Upper lobe of right lung (tissue), 1 donor: ENCODE measurements around the gene FOSL1. TPM values are rescaled to one million over a fixed set of nuclear protein-coding genes. Genes with fewer than 3 reads are reported as not detected.

Source experiments
- ATAC-seq: fragments of 200-7000 bp; cut with Tn5 transposase; one replicate; pipeline ENCODE4 v1.9.1; 2020; ENCODE audit warnings: mild to moderate bottlenecking, moderate library complexity
- DNase-seq: peaks from one replicate; pipeline ENCODE4 v3.0.0-alpha.2; 2020
- H3K27ac ChIP-seq: fragments of 200-600 bp; one replicate; pipeline ENCODE4 v1.8.0; 2022
- H3K27me3 ChIP-seq: fragments of 200-600 bp; one replicate; pipeline ENCODE4 v1.8.0; 2022; ENCODE audit warnings: mild to moderate bottlenecking
- H3K36me3 ChIP-seq: fragments of 200-600 bp; one replicate; pipeline ENCODE4 v1.8.0; 2022
- H3K4me1 ChIP-seq: fragments of 200-600 bp; one replicate; pipeline ENCODE4 v1.8.0; 2022
- H3K4me3 ChIP-seq: fragments of 200-600 bp; one replicate; pipeline ENCODE4 v1.8.0; 2022; ENCODE audit warnings: mild to moderate bottlenecking
- H3K9me3 ChIP-seq: fragments of 200-600 bp; one replicate; pipeline ENCODE4 v1.8.0; 2022
- CTCF ChIP-seq: fragments of 200-600 bp; IDR thresholded peaks from one replicate; pipeline ENCODE4 v1.8.0; 2022; ENCODE audit warnings: antibody characterized with exemption
- intact Hi-C: fragments of 100-400 bp; cut with DNase I; formaldehyde crosslinking; loops from one replicate; pipeline ENCODE4 v1.11.0; 2022
- total RNA-seq: library from RNA; stranded (reverse); fragmentation: NEBNext Ultra II Directional; extraction: Animal tissue kit (Norgen Biotek cat#: 25700); gene quantifications from one replicate; pipeline ENCODE4 v1.2.1, GENCODE V29; 2021
- donor health status: DM: no; HTN: yes; CAD: no; lungs with severe emphysema.

Gene FOSL1
- total RNA-seq, 1 donor from 2014 or later: 3.9 TPM

DNA sequence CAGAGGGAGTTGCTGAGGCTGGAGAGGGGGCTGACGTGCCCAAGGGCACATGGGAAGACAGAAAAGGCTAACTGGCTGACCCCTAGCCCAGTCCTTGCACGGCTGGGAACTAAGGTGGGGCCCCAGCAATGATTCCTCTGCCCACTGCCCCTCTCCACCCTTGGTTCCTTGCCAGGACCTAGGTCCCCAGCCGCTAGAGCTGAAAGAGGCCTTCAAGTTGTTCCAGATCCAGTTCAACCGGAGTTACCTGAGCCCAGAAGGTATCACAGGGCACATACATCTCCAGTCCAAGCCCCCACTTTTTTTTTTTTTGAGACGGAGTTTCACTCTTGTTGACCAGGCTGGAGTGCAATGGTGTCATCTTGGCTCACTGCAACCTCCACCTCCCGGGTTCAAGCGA lies 20.2 kb downstream of the FOSL1 start:
- Histone ChIP-seq H3K4me3 (peak overlapping the region; percentile 31), H3K4me1 (no peaks in the 10 kb centered on the region), H3K36me3 (peaks cover 18% of the 10 kb centered on the region), H3K27me3 (no peaks in the 10 kb centered on the region), H3K27ac (no peak overlapping the region), H3K9me3 (no peaks in the 10 kb centered on the region)
- DNase-seq: no peak
- ATAC-seq: no peak
- intact Hi-C loops: loop anchor here (5.0 kb wide), 1 partner anchor 107 kb away; no protein-coding TSS in a partner anchor
- no peak for TF ChIP-seq CTCF

GRCh38 chr11:65879617-65880016 lies 20.6 kb downstream of the FOSL1 start, which contains the start of gene CTSW:
Gene CTSW (plus strand): TSS chr11:65879837. CDS start chr11:65879855, 18 bp downstream.
- no peaks in the 10 kb centered on the region for H3K27me3 ChIP-seq
- intact Hi-C loops: loop anchor here (5.0 kb wide), 1 partner anchor 108 kb away; no protein-coding TSS in a partner anchor
- DNase-seq: no peak
- no peak within 1 kb of the TSS for H3K27ac ChIP-seq
- H3K36me3 ChIP-seq: peaks cover 16% of the 10 kb centered on the region
- no peaks in the 10 kb centered on the region for H3K9me3 ChIP-seq
- peak; percentile 69 for ATAC-seq
- TF ChIP-seq CTCF: no peak
- H3K4me1 ChIP-seq: no peaks in the 10 kb centered on the region
- peak within 1 kb of the TSS; percentile 31 for H3K4me3 ChIP-seq

DNA sequence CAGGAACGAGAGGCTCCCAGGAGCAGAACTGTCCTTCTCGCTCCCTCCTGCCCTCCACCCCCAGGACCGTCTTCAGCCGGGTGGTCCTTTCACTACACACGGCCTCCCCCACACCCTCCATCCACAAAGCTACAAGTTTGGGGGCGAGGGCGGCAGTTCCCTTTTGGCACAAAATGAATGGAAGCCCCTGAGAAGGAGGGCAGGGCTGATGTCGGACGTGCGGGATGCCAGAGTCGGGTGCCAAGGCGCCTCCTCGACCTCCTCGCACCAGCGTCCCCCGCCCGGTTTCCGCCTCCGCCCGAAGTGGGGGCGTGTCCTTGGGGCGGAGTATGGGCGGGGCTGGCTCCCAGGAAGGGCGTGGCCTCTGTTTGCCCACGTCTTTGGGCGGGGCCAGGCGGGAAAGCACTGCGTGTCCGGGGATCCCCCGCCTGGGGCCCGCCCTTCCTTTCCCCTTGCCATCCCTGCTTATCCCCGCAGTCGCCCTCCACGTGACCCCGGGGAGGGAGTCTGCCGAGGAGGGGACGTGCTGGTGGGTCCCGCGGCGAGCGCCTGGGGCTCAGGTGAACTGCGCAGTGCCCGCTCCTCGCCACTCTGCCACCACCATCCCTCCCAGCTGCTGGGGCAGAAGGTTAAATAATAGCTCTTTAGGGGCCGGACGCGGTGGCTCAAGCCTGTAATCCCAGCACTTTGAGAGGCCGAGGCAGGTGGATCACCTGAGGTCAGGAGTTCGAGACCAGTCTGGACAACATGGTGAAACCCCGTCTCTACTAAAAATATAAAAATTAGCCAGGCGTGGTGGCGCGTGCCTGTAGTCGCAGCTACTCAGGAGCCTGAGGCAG lies 26.7 kb downstream of the FOSL1 start:
- H3K9me3 ChIP-seq: no peaks in the 10 kb centered on the region
- DNase-seq (peak; percentile 97), ATAC-seq (peak; percentile 97)
- H3K27me3 ChIP-seq: no peaks in the 10 kb centered on the region
- no peaks in the 10 kb centered on the region for H3K36me3 ChIP-seq
- H3K27ac ChIP-seq: peak overlapping the region; percentile 74
- intact Hi-C loops: no loop called here
- H3K4me3 ChIP-seq: peak overlapping the region; percentile 59
- peaks cover 19% of the 10 kb centered on the region for H3K4me1 ChIP-seq
- TF ChIP-seq CTCF: no peak

DNA sequence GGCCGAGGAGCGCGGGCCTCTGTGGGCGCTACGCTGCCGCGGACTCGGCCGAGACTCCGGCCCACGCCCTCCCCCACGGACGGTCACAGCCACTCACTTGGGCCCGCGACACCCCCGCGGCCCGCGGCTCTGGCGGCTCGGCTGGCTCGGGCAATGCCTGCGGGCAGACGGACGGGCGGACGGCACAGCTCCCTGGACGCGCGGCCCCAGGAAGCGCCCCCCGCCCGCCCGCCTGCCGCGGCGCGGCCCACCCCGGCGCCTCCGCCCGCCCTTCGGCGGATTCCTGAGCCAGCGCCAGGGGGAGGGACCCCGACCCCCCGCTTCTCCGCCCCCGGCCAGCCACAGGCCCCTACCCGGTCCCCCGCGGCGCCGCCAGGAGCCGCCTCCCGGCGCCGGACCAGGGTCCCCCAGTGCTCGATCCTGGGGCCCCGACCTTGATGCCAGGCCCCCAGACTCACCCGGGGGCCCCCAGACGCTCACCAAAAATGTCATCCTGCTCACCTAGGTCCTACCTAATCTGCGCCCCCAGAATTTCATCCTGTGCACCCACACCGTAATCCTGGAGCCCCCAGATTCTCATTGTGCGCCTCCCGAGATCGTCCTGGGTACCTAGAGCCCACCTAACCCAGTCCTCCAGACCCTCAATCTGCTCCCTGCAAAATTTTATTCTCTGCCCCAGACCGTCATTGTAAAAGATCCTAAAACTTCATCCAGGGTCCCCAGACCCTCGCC lies 27.4 kb downstream of the FOSL1 start, which contains the start of gene EFEMP2:
Gene EFEMP2 (minus strand): TSS at position 215 of the 732 bp plus-strand sequence. CDS start 446 bp downstream, outside the sequence.
- no peak for TF ChIP-seq CTCF
- intact Hi-C loops: no loop called here
- Histone ChIP-seq H3K27me3 (no peaks in the 10 kb centered on the region), H3K4me1 (peaks cover 19% of the 10 kb centered on the region), H3K4me3 (peak within 1 kb of the TSS; percentile 59), H3K27ac (peak within 1 kb of the TSS; percentile 74), H3K36me3 (peaks cover 3% of the 10 kb centered on the region), H3K9me3 (no peaks in the 10 kb centered on the region)
- peak; percentile 82 for DNase-seq
- peak; percentile 43 for ATAC-seq

DNA sequence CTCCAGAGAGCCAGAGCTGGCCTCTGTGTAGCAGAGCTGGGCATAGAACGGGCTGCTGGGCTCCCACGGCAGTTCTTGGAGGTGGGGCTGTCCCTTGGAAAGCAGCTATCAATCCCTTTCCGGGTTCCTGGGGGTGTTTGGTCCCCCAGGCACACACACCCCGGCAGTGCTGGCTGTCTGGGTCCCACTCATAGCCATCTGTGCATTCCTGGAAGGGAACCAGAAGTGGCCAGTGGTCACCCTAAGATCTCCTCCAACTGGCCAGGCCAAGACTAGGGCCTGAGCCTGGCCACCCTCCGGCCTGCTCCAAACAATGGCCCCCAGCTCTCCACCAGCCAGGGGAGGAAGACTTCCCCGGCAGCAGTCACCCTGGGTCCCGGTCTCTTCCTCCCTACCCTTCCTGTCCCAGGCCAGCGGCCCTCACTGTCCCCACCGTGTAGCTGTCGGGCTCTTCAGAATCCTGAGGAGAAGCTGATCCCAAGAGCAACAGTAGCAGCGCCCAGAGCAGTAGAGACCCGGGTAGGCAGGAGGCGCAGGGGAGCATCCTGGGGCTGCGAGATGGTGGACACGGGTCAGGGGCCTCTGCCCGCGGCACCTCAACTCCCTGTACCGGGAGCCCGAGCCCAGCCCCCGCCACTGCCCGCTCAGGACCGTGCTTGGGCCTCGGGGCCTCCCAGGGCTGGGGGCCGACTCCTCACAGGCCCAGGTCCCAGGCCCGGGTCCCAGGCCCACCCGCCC lies 28.2 kb downstream of the FOSL1 start:
- H3K9me3 ChIP-seq: no peaks in the 10 kb centered on the region
- H3K27me3 ChIP-seq: no peaks in the 10 kb centered on the region
- H3K4me3 ChIP-seq: peak overlapping the region; percentile 59
- ATAC-seq (peak; percentile 9), DNase-seq (peak; percentile 72)
- peaks cover 19% of the 10 kb centered on the region for H3K4me1 ChIP-seq
- intact Hi-C loops: no loop called here
- peaks cover 11% of the 10 kb centered on the region for H3K36me3 ChIP-seq
- TF ChIP-seq CTCF: no peak
- H3K27ac ChIP-seq: peak overlapping the region; percentile 74
